NCI-H128 (cell line): ENCODE results near the gene RBM8A.

Experiments
- DNase-seq: peaks from one replicate; lab custom pipeline; 2025; ENCODE audit not compliant: unreplicated experiment; lab: John Stamatoyannopoulos, UW

The RBM8A gene

DNA sequence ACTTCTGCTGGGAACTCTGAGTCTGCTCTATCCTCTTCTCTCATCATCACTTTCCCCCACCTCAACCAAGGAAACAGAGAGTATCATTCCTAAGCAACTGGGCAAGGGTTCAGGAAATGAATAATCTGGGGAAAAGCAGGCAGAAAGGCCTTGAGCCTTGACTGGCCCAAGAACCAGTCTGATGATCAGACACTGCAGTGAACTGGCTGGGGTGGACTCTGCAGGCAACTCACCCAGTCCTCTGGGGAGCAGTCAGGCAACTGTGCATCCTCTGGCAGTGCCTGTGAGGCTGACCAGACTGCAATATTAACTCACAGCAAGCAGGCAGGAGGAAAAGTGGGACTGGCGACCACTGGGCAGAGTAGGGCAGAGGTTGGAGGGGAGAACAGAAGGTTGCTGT, 42.6 kb downstream of the RBM8A start:
- no peak for DNase-seq

DNA sequence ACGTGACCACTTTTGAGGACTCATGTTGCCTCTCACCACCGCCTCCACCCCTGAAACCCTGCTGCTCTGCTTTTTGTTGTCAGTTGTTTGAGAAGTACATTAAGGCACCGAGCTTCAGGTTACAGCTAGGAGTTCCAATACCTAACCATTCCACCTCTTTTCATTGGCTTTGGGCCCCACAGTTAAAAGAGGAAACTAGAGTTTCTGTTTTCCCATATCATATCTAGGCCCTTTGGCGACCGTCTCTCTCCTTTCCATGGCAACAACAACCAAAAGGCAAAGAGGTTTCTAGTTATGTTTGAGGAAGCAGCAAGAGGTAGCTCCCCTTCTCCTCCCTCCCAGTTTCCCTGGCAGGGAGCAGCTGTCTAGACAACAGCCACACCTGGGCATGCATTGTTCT, 47.5 kb downstream of the RBM8A start:
- peak; percentile 92 for DNase-seq

DNA sequence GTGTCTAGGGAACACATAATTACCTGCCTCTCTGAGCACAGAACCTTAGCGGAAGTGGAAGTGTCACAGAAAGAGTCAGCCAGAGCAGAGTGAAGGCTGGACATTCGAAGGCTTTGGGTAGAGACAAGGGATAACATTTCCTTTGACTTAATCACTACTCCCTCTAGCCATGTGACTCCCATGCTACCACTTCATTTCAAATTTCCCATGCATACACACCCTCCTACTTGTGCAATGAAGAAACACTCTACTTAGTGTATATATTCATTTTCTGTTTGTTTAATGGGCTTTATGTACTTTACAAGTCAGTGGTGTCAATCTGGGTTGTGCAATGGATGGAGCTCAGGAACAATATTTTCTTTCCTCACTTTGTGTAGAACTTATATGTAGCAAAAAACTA, 48.6 kb downstream of the RBM8A start:
- DNase-seq = no peak

DNA sequence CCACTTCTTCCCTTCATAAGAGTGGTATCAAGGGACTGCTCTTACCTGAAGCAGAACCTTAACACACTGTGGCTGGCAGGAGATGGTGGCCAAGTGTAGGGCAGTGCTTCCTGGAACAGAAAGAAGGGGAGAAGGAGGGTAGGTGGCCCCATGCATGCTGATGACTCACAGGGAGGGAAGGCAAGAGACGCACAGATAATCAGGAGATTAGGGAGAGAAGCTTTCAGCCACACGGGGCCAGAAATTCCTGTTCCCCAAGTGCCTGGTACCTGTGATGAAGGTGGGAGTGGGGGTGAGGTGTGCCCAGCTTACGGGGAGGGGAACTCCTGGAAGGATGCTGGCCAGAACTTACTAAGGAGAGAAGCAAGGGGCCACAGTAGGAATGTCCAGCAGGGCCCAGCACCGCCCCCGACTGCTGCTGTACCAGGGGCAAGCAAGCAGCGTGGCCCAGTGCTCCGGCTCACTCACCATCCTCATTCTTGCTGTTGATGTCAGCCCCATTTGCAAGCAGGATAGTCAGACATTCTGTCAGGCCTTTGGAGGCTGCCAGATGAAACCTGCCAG, 49.3 kb downstream of the RBM8A start:
- no peak for DNase-seq

DNA sequence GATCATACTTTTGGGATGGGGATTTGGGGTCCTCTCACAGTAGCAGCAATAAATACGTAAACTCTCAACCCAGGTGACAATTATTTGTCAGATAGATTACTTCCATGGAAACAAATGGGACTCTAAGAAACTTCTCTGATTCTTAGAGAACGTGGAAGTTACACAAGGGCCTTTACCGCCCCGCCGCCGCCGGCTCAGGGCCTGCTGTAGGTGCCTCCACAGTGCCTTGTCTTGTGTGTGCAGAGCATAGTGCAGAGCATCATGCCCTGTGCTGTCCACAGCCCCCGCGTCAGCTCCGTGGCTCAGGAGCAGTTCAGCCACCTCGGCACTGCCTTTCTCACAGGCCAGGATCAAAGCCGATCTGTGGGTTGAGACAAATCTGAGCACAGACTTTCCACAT, 52.6 kb downstream of the RBM8A start:
- no peak for DNase-seq

DNA sequence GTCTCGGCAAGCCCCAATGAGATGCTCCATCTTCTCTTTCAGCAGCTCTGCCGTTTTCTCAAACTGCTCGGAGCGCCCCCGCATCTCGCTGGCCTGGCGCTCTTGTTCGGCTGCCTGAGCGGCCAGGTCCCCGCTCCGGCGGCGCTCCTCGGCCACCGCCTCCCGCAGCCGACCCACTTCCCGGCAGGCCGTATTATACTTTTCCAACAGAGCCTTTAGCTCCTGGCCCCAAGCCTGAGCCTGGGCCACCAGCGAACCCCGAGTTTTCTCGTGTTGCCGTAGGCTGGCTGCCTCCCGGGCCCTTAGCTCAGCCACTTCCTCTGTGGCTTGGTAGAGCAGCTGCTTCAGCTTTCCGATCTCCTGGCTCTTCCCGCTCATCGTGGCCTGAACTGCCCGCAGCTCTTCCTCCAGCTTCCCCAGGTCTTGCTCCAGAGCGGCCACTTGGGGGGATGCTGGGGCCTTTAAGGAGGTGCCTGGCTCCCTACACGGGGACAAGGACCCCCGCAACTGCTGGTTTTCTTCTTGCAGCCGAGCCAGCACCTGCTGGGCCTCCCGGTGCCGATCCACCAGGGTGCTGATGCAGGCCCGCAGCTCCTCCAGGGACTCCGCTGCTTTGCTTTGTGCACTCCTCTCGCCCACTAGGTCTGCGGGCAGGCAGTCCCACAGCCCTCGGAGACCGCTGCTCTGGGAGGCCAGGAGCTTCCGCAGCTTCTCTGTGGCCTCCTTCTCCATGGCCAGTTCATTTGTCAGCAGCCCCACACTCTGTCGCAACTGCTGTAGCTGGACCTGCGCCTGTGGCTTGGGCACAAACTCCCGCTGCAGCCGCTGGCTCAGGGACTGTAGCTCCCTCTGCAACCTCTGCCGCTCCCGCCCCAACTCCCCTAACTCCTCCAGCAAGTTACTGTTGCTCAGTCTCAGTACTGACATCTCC, 55.0 kb downstream of the RBM8A start:
- no peak for DNase-seq
